ENCODE results near the gene SURF2.
"Not testable (repeated sequence)": the region's sequence is repeated elsewhere in the genome, so short reads cannot be mapped to it uniquely, and the experiment has no call there.

Gene SURF2

DNA sequence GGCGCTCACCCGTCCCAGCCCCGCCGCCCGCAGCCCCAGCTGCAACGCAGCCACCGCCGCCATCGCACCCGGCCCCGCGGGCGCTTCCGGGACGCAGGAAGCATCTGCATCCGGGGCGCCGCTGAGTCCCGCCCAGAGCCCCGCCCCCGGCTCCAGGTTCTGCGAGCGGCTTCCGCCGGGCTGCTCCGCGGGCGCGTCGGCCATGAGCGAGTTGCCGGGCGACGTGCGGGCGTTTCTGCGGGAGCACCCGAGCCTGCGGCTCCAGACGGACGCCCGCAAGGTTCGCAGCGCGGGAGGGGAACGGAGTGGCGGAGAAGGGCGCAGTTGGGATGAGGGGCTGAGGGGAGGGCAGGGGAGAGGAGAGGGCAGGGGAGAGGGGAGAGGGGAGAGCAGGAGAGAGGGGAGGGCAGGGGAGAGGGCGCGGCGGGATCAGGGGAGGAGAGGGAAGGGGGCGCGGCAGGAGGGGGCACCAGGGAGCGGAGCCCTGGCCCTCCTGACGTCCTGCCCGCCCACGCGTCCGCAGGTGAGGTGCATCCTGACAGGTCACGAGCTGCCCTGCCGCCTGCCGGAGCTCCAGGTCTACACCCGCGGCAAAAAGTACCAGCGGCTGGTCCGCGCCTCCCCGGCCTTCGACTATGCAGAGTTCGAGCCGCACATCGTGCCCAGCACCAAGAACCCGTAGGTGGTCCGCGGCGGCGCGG, at the start of gene SURF2, which contains the start of gene SURF1:
Gene SURF2 (plus strand): TSS at position 160 of the 701 bp plus-strand sequence. CDS start 43 bp downstream, at position 203.
Gene SURF1 (minus strand): TSS at position 97 of the 701 bp plus-strand sequence. CDS start 34 bp downstream, at position 63.
- peak; percentile 96 for DNase-seq (ENCODE audit: low spot score)
- in situ Hi-C loops (cut with MboI; ENCODE audit: low sequenced_read_pairs, unreplicated experiment) = no loop called here

DNA sequence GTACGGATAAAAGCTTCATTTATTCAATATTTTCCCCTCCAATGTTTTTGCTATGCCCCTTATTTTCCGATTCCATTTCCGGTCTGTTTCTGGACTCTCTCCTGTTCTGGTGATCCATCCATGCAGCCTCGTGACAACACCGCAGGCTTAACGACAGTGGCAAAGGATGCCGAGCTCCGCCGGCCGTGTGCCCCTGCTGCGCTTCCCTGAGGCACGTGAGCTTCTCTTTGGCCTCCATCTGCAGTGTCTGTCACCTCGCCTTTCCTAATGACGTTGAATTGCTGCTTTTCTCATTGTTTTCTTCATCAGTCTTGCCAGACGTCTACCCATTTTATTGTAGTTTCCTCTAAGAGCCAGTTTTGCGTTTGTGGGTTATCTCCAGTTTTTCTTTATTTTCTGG, 49.0 kb upstream of the SURF2 start:
- in situ Hi-C loops (cut with MboI; ENCODE audit: low sequenced_read_pairs, unreplicated experiment) = no loop called here
- TF ChIP-seq, protein P1, sequence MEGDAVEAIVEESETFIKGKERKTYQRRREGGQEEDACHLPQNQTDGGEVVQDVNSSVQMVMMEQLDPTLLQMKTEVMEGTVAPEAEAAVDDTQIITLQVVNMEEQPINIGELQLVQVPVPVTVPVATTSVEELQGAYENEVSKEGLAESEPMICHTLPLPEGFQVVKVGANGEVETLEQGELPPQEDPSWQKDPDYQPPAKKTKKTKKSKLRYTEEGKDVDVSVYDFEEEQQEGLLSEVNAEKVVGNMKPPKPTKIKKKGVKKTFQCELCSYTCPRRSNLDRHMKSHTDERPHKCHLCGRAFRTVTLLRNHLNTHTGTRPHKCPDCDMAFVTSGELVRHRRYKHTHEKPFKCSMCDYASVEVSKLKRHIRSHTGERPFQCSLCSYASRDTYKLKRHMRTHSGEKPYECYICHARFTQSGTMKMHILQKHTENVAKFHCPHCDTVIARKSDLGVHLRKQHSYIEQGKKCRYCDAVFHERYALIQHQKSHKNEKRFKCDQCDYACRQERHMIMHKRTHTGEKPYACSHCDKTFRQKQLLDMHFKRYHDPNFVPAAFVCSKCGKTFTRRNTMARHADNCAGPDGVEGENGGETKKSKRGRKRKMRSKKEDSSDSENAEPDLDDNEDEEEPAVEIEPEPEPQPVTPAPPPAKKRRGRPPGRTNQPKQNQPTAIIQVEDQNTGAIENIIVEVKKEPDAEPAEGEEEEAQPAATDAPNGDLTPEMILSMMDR (IDR thresholded peaks at IDR 0.05; ENCODE audit: borderline replicate concordance, control extremely low read depth, extremely low read depth, insufficient read depth, missing control alignments) = no peak
- DNase-seq (ENCODE audit: low spot score) = no peak

More for the DNA sequence above, at the start of gene SURF2, which contains the start of gene SURF1:
- TF ChIP-seq, protein P1 (IDR thresholded peaks at IDR 0.05; ENCODE audit: borderline replicate concordance, control extremely low read depth, extremely low read depth, insufficient read depth, missing control alignments) = no peak

DNA sequence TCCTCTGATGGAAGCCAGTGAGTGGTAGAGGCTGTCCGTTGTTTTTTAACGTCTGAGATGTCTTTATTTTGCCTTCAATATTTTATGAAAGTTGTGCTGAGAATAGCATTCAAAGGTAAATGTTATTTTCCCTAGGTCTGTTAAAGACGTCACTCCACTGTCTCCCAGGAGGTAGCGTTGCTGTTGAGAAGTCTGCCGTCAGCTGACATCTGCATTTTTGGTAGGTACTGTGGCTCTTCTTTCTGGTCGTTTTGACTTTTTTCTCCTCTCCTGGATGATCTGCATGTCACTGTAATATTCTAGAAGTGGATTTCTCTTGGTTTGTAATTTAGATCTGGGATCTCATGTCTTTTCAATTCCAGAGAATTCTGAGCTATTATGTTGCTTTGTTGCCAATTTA, 46.7 kb upstream of the SURF2 start:
- TF ChIP-seq, protein P1 (IDR thresholded peaks at IDR 0.05; ENCODE audit: borderline replicate concordance, control extremely low read depth, extremely low read depth, insufficient read depth, missing control alignments) = no peak
- DNase-seq (ENCODE audit: low spot score) = no peak
- in situ Hi-C loops (cut with MboI; ENCODE audit: low sequenced_read_pairs, unreplicated experiment) = no loop called here

DNA sequence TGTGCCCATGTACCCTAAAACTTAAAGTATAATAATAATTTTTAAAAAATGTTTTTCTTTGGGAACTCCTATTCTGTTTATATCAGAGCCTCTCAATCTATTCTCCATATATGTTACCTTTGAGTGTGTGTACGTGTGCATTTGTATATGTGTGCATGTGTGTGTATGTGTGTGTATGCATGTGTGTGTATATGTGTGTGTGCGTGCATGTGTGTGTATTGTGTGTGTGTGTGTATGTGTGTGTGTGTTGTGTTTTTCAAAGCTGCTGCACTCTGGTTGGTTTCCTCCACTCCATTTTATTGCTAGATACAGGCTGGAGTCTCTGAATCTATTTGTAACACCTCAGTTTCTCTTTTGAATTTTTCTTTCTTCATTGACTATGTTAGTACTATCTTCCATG, 40.4 kb upstream of the SURF2 start:
- in situ Hi-C loops (cut with MboI; ENCODE audit: low sequenced_read_pairs, unreplicated experiment) = no loop called here
- no peak for DNase-seq (ENCODE audit: low spot score)
- TF ChIP-seq, protein P1 (IDR thresholded peaks at IDR 0.05; ENCODE audit: borderline replicate concordance, control extremely low read depth, extremely low read depth, insufficient read depth, missing control alignments) = no peak

DNA sequence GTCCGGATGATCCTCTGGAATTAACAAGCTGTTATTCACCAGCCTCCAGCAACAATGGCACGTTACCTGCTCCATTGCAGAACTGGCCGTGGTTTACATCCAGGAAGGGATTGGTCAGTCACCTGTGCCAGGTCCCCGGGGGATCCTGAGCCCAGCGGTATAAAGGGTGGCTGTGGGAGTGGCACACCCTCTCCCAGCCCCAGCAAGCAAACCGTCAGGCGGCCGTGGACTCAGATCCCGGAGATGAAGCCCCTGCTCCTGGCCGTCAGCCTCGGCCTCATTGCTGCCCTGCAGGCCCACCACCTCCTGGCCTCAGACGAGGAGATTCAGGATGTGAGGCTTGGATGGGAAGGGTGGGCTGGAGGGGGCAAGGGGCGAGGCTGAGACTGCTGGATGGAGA, 38.8 kb upstream of the SURF2 start:
- in situ Hi-C loops (cut with MboI; ENCODE audit: low sequenced_read_pairs, unreplicated experiment); DNase-seq (ENCODE audit: low spot score): not testable (repeated sequence)

DNA sequence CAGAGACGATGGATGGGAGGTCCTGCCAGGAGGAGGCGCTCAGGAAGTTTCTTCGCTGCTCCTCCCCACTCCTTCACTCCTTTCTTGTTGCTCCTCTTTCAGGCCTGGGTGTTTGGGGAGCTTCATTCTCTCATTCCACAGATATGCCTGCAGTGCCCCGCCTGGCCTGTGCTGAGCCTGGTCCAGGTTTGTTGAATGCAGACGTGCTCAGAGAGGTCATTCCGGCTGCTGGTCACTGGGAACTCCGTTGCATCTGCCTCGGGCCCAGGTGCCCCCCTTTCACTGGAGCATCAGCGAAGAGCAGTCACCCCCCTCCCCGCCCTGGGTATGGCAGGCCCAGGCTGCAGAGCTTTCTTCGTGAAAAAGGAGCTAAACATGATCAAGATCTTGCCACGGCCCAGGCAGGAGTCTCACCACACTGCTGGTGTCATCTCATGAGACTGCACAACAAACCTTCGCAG, 35.9 kb upstream of the SURF2 start:
- DNase-seq (ENCODE audit: low spot score) = no peak
- TF ChIP-seq, protein P1 (IDR thresholded peaks at IDR 0.05; ENCODE audit: borderline replicate concordance, control extremely low read depth, extremely low read depth, insufficient read depth, missing control alignments) = no peak
- in situ Hi-C loops (cut with MboI; ENCODE audit: low sequenced_read_pairs, unreplicated experiment) = no loop called here

DNA sequence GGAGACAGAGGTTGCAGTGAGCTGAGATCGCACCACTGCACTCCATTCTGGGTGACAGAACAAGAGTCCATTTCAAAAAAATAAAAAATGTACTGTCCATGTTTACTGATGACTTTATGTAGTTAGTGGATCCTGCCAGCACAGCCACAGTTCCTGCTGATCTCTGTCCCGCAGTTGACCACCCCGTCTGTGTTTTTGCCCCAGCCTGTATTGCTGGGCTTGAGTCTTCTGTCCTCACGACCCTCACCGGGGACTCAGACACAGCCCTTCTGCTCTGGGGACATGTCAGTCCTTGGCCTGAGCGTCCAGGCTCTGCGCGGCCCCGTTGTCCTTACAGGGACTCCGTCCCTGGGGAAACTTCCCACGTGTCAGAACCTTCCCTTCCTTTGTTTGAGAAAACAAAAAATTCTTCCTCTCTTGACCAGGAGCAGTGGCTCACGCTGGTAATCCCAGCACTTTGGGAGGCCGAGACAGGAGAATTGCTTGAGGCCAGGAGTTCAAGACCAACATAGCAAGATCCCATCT, 34.9 kb upstream of the SURF2 start:
- DNase-seq (ENCODE audit: low spot score) = no peak
- in situ Hi-C loops (cut with MboI; ENCODE audit: low sequenced_read_pairs, unreplicated experiment) = no loop called here
- TF ChIP-seq, protein P1 (IDR thresholded peaks at IDR 0.05; ENCODE audit: borderline replicate concordance, control extremely low read depth, extremely low read depth, insufficient read depth, missing control alignments) = no peak

All from GM13976 (cell line).